ENCODE measurements around the gene MTHFS. TPM values are rescaled to one million over a fixed set of nuclear protein-coding genes. Genes with fewer than 3 reads are reported as not detected.

Gene MTHFS
- total and polyA plus RNA-seq, 2 donors (not counting 1 experiment from before 2014, with no cell fraction given): 9.5 to 21.6 TPM

GRCh38 chr15:79904271-79904670 is 7.5 kb upstream of the MTHFS start:
- Histone ChIP-seq H3K4me1 (ENCODE audit: control insufficient read depth, extremely low read depth, insufficient read depth, low read length) (no peaks in the 10 kb centered on the region), H3K9me3 (ENCODE audit: control insufficient read depth, insufficient read depth, low read depth, low read length) (no peaks in the 10 kb centered on the region), H3K9ac (ENCODE audit: insufficient read depth, low read length) (no peak overlapping the region), H3K27ac (ENCODE audit: insufficient read depth, low read length) (no peak overlapping the region), H3K27me3 (ENCODE audit: control insufficient read depth, insufficient read depth, low read length) (no peaks in the 10 kb centered on the region), H3K4me3 (replicated peaks in 1 of 4; ENCODE audit: control extremely low read depth in 1 of 4, insufficient read depth in 1 of 4, low read depth in 3 of 4, low read length in 4 of 4) (no peak overlapping the region), H4K20me1 (ENCODE audit: control insufficient read depth, extremely low read depth, insufficient read depth, low read length) (no peaks in the 10 kb centered on the region), H3K4me2 (ENCODE audit: extremely low read depth, insufficient read depth, low read length) (no peak overlapping the region), H3K79me2 (ENCODE audit: control insufficient read depth, insufficient read depth, low read length) (no peaks in the 10 kb centered on the region), H2AFZ (ENCODE audit: low read length) (no peak overlapping the region), H3K36me3 (ENCODE audit: control insufficient read depth, insufficient read depth, low read length) (no peaks in the 10 kb centered on the region)
- DNase-seq (ENCODE audit: low read depth in 2 of 2): peak in 1 of 2 donors; percentile 56
- TF ChIP-seq, protein P1, sequence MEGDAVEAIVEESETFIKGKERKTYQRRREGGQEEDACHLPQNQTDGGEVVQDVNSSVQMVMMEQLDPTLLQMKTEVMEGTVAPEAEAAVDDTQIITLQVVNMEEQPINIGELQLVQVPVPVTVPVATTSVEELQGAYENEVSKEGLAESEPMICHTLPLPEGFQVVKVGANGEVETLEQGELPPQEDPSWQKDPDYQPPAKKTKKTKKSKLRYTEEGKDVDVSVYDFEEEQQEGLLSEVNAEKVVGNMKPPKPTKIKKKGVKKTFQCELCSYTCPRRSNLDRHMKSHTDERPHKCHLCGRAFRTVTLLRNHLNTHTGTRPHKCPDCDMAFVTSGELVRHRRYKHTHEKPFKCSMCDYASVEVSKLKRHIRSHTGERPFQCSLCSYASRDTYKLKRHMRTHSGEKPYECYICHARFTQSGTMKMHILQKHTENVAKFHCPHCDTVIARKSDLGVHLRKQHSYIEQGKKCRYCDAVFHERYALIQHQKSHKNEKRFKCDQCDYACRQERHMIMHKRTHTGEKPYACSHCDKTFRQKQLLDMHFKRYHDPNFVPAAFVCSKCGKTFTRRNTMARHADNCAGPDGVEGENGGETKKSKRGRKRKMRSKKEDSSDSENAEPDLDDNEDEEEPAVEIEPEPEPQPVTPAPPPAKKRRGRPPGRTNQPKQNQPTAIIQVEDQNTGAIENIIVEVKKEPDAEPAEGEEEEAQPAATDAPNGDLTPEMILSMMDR (conservative IDR thresholded peaks at IDR 0.05 in 1 of 2, IDR thresholded peaks at IDR 0.05 in 1 of 2; ENCODE audit: low read depth in 1 of 2, low read length in 2 of 2): no peak
- TF ChIP-seq EZH2 (IDR thresholded peaks at IDR 0.05; ENCODE audit: low read length, missing control alignments): no peak

DNA sequence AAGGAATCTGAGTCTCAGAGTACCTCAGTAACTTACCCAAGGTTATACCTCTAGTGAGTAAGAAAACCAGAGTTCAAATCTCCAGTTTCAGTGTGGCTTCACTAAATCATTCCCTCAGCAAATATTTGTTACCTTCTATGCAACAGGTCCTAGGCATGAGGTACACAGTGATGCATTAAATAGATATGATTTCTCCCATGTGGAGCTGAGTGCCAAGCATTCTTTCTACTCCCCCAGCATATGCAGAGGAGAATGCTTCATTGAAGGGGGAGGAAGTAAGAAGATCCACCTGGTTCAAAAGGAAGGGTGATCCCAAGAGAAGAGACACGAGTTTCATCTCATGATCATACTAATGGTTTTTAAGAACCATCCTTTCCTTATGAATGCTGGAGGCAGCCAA is 6.8 kb upstream of the MTHFS start:
- DNase-seq (ENCODE audit: low read depth in 2 of 2): peak in 1 of 2 donors; percentile 14
- Histone ChIP-seq H3K9ac (ENCODE audit: insufficient read depth, low read length) (no peak overlapping the region), H3K4me1 (ENCODE audit: control insufficient read depth, extremely low read depth, insufficient read depth, low read length) (no peaks in the 10 kb centered on the region), H2AFZ (ENCODE audit: low read length) (no peak overlapping the region), H3K4me2 (ENCODE audit: extremely low read depth, insufficient read depth, low read length) (no peak overlapping the region), H3K4me3 (replicated peaks in 1 of 4; ENCODE audit: control extremely low read depth in 1 of 4, insufficient read depth in 1 of 4, low read depth in 3 of 4, low read length in 4 of 4) (no peak overlapping the region), H3K27me3 (ENCODE audit: control insufficient read depth, insufficient read depth, low read length) (no peaks in the 10 kb centered on the region), H3K36me3 (ENCODE audit: control insufficient read depth, insufficient read depth, low read length) (no peaks in the 10 kb centered on the region), H3K79me2 (ENCODE audit: control insufficient read depth, insufficient read depth, low read length) (no peaks in the 10 kb centered on the region), H3K9me3 (ENCODE audit: control insufficient read depth, insufficient read depth, low read depth, low read length) (no peaks in the 10 kb centered on the region), H4K20me1 (ENCODE audit: control insufficient read depth, extremely low read depth, insufficient read depth, low read length) (no peaks in the 10 kb centered on the region), H3K27ac (ENCODE audit: insufficient read depth, low read length) (no peak overlapping the region)
- TF ChIP-seq, protein P1 (conservative IDR thresholded peaks at IDR 0.05 in 1 of 2, IDR thresholded peaks at IDR 0.05 in 1 of 2; ENCODE audit: low read depth in 1 of 2, low read length in 2 of 2): no peak
- no peak for TF ChIP-seq EZH2 (IDR thresholded peaks at IDR 0.05; ENCODE audit: low read length, missing control alignments)

- H3K9ac ChIP-seq (ENCODE audit: insufficient read depth, low read length): no peak overlapping the region
- H3K36me3 ChIP-seq (ENCODE audit: control insufficient read depth, insufficient read depth, low read length): no peaks in the 10 kb centered on the region
- H2AFZ ChIP-seq (ENCODE audit: low read length): no peak overlapping the region
- H4K20me1 ChIP-seq (ENCODE audit: control insufficient read depth, extremely low read depth, insufficient read depth, low read length): no peaks in the 10 kb centered on the region
- DNase-seq (ENCODE audit: low read depth in 2 of 2): no peak
- H3K79me2 ChIP-seq (ENCODE audit: control insufficient read depth, insufficient read depth, low read length): no peaks in the 10 kb centered on the region
- TF ChIP-seq, protein P1 (conservative IDR thresholded peaks at IDR 0.05 in 1 of 2, IDR thresholded peaks at IDR 0.05 in 1 of 2; ENCODE audit: low read depth in 1 of 2, low read length in 2 of 2): no peak
- TF ChIP-seq EZH2 (IDR thresholded peaks at IDR 0.05; ENCODE audit: low read length, missing control alignments): no peak
- H3K4me2 ChIP-seq (ENCODE audit: extremely low read depth, insufficient read depth, low read length): no peak overlapping the region
- peaks cover 3% of the 10 kb centered on the region for H3K4me1 ChIP-seq (ENCODE audit: control insufficient read depth, extremely low read depth, insufficient read depth, low read length)
- no peak overlapping the region for H3K27ac ChIP-seq (ENCODE audit: insufficient read depth, low read length)
- H3K4me3 ChIP-seq (replicated peaks in 1 of 4; ENCODE audit: control extremely low read depth in 1 of 4, insufficient read depth in 1 of 4, low read depth in 3 of 4, low read length in 4 of 4): no peak overlapping the region
- no peaks in the 10 kb centered on the region for H3K9me3 ChIP-seq (ENCODE audit: control insufficient read depth, insufficient read depth, low read depth, low read length)
- H3K27me3 ChIP-seq (ENCODE audit: control insufficient read depth, insufficient read depth, low read length): no peaks in the 10 kb centered on the region
Measured at GRCh38 chr15:79903144-79903543, 6.3 kb upstream of the MTHFS start.
